Activated CD8-positive, alpha-beta memory T cell treated with anti-CD3 and anti-CD28 coated beads for 4 hours (primary cell): Measurements from ENCODE around the gene AGGF1.
"Not testable (repeated sequence)": the region's sequence is repeated elsewhere in the genome, so short reads cannot be mapped to it uniquely, and the experiment has no call there.

ENCODE experiments used
- DNase-seq, 2 donors: peaks; one replicate each; pipeline ENCODE4 v3.0.0-alpha.2; 2020; ENCODE audit warnings: low read depth in 2 of 2

The AGGF1 gene

GRCh38 chr5:77030097-77031071, at the start of gene AGGF1:
Gene AGGF1, plus strand, starts transcription at chr5:77030404. Its CDS starts 363 bp downstream, at chr5:77030767.
- DNase-seq, result peak; percentile 74 to 81

- DNase-seq, result no peak
These were observed 49.6 kb upstream of the AGGF1 start for GRCh38 chr5:76980518-76981144.

- DNase-seq, result no peak
These were observed 47.8 kb upstream of the AGGF1 start for GRCh38 chr5:76982450-76982849.

- DNase-seq, result no peak
These were observed 46.7 kb upstream of the AGGF1 start for GRCh38 chr5:76983468-76983867.

GRCh38 chr5:76986825-76987526, 43.2 kb upstream of the AGGF1 start:
- DNase-seq, result no peak

- DNase-seq, result no peak
These were observed 39.2 kb upstream of the AGGF1 start for GRCh38 chr5:76990899-76991459.

GRCh38 chr5:76993436-76993835, 36.8 kb upstream of the AGGF1 start:
- DNase-seq, result not testable (repeated sequence)

GRCh38 chr5:76994337-76994736, 35.9 kb upstream of the AGGF1 start:
- no peak for DNase-seq

GRCh38 chr5:76998251-76998650, 32.0 kb upstream of the AGGF1 start:
- not testable (repeated sequence) for DNase-seq

- no peak for DNase-seq
These were observed 30.8 kb upstream of the AGGF1 start for GRCh38 chr5:76999451-76999850.

GRCh38 chr5:77003246-77003645, 27.0 kb upstream of the AGGF1 start:
- no peak for DNase-seq

GRCh38 chr5:77006124-77006523, 24.1 kb upstream of the AGGF1 start:
- DNase-seq, result no peak

GRCh38 chr5:77008413-77008812, 21.8 kb upstream of the AGGF1 start:
- no peak for DNase-seq

- DNase-seq, result no peak
These were observed 20.0 kb upstream of the AGGF1 start for GRCh38 chr5:77010243-77010642.

- DNase-seq, result no peak
These were observed 18.7 kb upstream of the AGGF1 start for GRCh38 chr5:77011498-77011897.

GRCh38 chr5:77012601-77013000, 17.6 kb upstream of the AGGF1 start:
- no peak for DNase-seq

GRCh38 chr5:77015938-77016569, 14.2 kb upstream of the AGGF1 start:
- no peak for DNase-seq

- no peak for DNase-seq
These were observed 13.2 kb upstream of the AGGF1 start for GRCh38 chr5:77016962-77017361.

GRCh38 chr5:77017668-77018067, 12.5 kb upstream of the AGGF1 start:
- no peak for DNase-seq

- no peak for DNase-seq
These were observed 7.4 kb upstream of the AGGF1 start for GRCh38 chr5:77022511-77023417.
